Chondrocyte (in vitro differentiated cells): Measurements from ENCODE around the gene MCC. TPM values are rescaled to one million over a fixed set of nuclear protein-coding genes. Genes with fewer than 3 reads are reported as not detected.
A peak's percentile ranks its signal among the peaks of the same experiment; 100 is the strongest.

Experiments
- DNase-seq: peaks from one replicate; pipeline ENCODE4 v3.0.0; 2021; ENCODE audit warnings: mixed read lengths, low spot score
- H3K27ac Mint-ChIP-seq: one replicate; pipeline ENCODE4 v1.8.0; 2021; ENCODE audit warnings: mild to moderate bottlenecking, moderate library complexity, mixed read lengths; ENCODE audit not compliant: unreplicated experiment
- H3K27me3 Mint-ChIP-seq: 2 replicates; pipeline ENCODE4 v1.8.0; 2021; ENCODE audit warnings: low read depth, mixed read lengths
- H3K36me3 Mint-ChIP-seq: 2 replicates; pipeline ENCODE4 v1.8.0; 2021; ENCODE audit warnings: low read depth, mixed read lengths
- H3K4me1 Mint-ChIP-seq: 2 replicates; pipeline ENCODE4 v1.8.0; 2021; ENCODE audit warnings: low read depth, mild to moderate bottlenecking, mixed read lengths
- H3K4me3 Mint-ChIP-seq: one replicate; pipeline ENCODE4 v1.8.0; 2021; ENCODE audit warnings: mild to moderate bottlenecking, moderate library complexity, mixed read lengths; ENCODE audit not compliant: unreplicated experiment
- H3K9me3 Mint-ChIP-seq: 2 replicates; pipeline ENCODE4 v1.8.0; 2021; ENCODE audit warnings: low read depth, mixed read lengths
- CTCF ChIP-seq: fragments of 200-600 bp; sonication (generic); IDR thresholded peaks from 2 replicates; pipeline ENCODE4 v1.5.0; 2021; ENCODE audit warnings: antibody characterized with exemption, mild to moderate bottlenecking, moderate library complexity
- total RNA-seq: library from RNA; stranded (reverse); gene quantifications from 3 replicates; pipeline ENCODE4 v1.2.1, GENCODE V29; 2021

The MCC gene
- total RNA-seq, 1 donor from 2014 or later = 15.0 TPM

GRCh38 chr5:113293068-113293974 lies 194.9 kb downstream of the MCC start:
- DNase-seq = no peak
- peak overlapping the region; percentile 81 for H3K27ac Mint-ChIP-seq

GRCh38 chr5:113292462-113292861 lies 195.8 kb downstream of the MCC start:
- Mint-ChIP-seq H3K4me3 (no peak overlapping the region), H3K27ac (no peak overlapping the region), H3K27me3 (no peaks in the 10 kb centered on the region), H3K36me3 (no peaks in the 10 kb centered on the region), H3K9me3 (peaks cover 3% of the 10 kb centered on the region), H3K4me1 (peaks cover 32% of the 10 kb centered on the region)
- no peak for DNase-seq
- no peak for TF ChIP-seq CTCF

More at GRCh38 chr5:113293068-113293974, 194.9 kb downstream of the MCC start:
- Mint-ChIP-seq H3K9me3 (peaks cover 3% of the 10 kb centered on the region), H3K4me1 (peaks cover 32% of the 10 kb centered on the region), H3K36me3 (no peaks in the 10 kb centered on the region), H3K4me3 (peak overlapping the region; percentile 91), H3K27me3 (no peaks in the 10 kb centered on the region)
- TF ChIP-seq CTCF = no peak

GRCh38 chr5:113283558-113283957 lies 204.7 kb downstream of the MCC start:
- Mint-ChIP-seq H3K27ac (no peak overlapping the region), H3K4me1 (no peaks in the 10 kb centered on the region), H3K4me3 (no peak overlapping the region), H3K36me3 (no peaks in the 10 kb centered on the region), H3K9me3 (no peaks in the 10 kb centered on the region), H3K27me3 (no peaks in the 10 kb centered on the region)
- no peak for DNase-seq
- no peak for TF ChIP-seq CTCF

- no peak for TF ChIP-seq CTCF
- Mint-ChIP-seq H3K27ac (no peak overlapping the region), H3K9me3 (no peaks in the 10 kb centered on the region), H3K4me3 (no peak overlapping the region), H3K36me3 (no peaks in the 10 kb centered on the region), H3K4me1 (no peaks in the 10 kb centered on the region), H3K27me3 (no peaks in the 10 kb centered on the region)
- no peak for DNase-seq
These were observed 205.8 kb downstream of the MCC start for GRCh38 chr5:113282472-113282871.

GRCh38 chr5:113281194-113281593 lies 207.1 kb downstream of the MCC start:
- Mint-ChIP-seq H3K36me3 (no peaks in the 10 kb centered on the region), H3K4me1 (no peaks in the 10 kb centered on the region), H3K27ac (no peak overlapping the region), H3K9me3 (no peaks in the 10 kb centered on the region), H3K4me3 (no peak overlapping the region), H3K27me3 (no peaks in the 10 kb centered on the region)
- no peak for DNase-seq
- no peak for TF ChIP-seq CTCF
